Measurements from ENCODE around the gene KIAA1191.

DNA sequence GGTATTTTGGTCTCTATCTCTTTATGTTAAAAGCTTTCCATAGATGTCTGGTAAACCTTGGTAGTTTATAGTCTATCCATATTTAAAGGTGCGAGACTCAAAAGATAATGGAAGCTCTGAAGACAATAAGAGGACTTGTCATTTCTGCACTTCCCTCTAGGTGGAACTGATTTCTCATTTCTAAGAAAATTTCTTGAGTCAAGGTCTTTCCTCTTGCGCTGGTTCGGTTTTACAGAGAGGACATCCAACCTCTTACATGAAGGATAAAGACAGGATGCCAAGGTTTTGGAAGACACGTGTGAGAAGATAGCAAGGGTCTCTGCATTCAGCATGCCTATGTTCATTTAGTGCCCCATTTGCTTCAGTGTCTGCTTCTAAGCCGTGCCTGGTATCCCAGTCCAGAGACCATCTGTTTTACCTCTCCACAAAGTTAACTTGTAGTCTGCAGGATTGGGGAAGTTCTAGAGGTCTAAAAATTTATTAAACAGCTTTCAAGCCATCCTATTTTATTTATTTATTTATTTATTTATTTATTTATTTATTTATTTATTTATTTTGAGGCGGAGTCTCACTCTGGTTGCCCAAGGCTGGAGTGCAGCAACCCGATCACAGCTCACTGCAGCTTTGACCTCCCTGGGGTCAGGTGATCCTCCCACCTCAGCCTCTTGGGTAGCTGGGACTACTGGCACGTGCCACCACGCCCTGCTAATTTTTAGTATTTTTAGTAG, 41.6 kb downstream of the KIAA1191 start:
- no peak for TF ChIP-seq POLR2A (IDR thresholded peaks at IDR 0.05)
- TF ChIP-seq, protein P1, sequence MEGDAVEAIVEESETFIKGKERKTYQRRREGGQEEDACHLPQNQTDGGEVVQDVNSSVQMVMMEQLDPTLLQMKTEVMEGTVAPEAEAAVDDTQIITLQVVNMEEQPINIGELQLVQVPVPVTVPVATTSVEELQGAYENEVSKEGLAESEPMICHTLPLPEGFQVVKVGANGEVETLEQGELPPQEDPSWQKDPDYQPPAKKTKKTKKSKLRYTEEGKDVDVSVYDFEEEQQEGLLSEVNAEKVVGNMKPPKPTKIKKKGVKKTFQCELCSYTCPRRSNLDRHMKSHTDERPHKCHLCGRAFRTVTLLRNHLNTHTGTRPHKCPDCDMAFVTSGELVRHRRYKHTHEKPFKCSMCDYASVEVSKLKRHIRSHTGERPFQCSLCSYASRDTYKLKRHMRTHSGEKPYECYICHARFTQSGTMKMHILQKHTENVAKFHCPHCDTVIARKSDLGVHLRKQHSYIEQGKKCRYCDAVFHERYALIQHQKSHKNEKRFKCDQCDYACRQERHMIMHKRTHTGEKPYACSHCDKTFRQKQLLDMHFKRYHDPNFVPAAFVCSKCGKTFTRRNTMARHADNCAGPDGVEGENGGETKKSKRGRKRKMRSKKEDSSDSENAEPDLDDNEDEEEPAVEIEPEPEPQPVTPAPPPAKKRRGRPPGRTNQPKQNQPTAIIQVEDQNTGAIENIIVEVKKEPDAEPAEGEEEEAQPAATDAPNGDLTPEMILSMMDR (IDR thresholded peaks at IDR 0.05): no peak

Data from suprapubic skin (tissue), 3 donors.